ENCODE data around the gene APELA.

Gene APELA

GRCh38 chr4:164945146-164945545, 68.2 kb downstream of the APELA start:
- no peaks in the 10 kb centered on the region for H3K4me1 Mint-ChIP-seq
- no peak for ATAC-seq
- no peak overlapping the region for H3K27ac Mint-ChIP-seq
- DNase-seq (ENCODE audit: low spot score in 2 of 2): no peak
- no peaks in the 10 kb centered on the region for H3K9me3 Mint-ChIP-seq
- no peaks in the 10 kb centered on the region for H3K36me3 Mint-ChIP-seq
- H3K4me3 Mint-ChIP-seq: no peak overlapping the region

DNA sequence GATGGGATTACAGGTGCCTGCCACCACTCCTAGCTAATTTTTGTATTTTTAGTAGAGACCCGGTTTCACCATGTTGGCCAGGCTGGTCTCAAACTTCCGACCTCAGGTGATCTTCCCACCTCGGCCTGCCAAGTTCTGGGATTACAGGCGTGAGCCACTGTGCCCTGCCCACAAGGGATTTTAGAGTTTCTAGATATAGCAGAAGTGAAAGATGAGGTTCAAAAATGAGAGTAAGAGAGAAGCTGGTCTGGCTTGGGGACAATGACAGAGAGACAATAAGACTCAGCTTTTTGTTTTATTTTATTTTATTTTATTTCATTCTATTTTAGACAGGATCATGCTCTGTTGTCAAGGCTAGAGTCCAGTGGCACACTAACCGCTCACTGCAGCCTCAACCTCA, 69.8 kb downstream of the APELA start:
- Mint-ChIP-seq H3K27ac (no peak overlapping the region), H3K4me3 (no peak overlapping the region), H3K9me3 (no peaks in the 10 kb centered on the region), H3K4me1 (no peaks in the 10 kb centered on the region), H3K36me3 (no peaks in the 10 kb centered on the region)
- DNase-seq (ENCODE audit: low spot score in 2 of 2) (no peak), ATAC-seq (no peak)

Data from stimulated activated effector memory CD8-positive, alpha-beta T cell treated with anti-CD3 and anti-CD28 coated beads, Interleukin-12 subunit alpha, Interleukin-12 subunit beta, amount 100 ng/mL, for 72 hours (primary cell).